ENCODE measurements around the gene BATF3.

Gene BATF3

GRCh38 chr1:212686591-212686990 lies 13.0 kb downstream of the BATF3 start:
- H3K27ac ChIP-seq = no peak overlapping the region
- TF ChIP-seq, protein P1, sequence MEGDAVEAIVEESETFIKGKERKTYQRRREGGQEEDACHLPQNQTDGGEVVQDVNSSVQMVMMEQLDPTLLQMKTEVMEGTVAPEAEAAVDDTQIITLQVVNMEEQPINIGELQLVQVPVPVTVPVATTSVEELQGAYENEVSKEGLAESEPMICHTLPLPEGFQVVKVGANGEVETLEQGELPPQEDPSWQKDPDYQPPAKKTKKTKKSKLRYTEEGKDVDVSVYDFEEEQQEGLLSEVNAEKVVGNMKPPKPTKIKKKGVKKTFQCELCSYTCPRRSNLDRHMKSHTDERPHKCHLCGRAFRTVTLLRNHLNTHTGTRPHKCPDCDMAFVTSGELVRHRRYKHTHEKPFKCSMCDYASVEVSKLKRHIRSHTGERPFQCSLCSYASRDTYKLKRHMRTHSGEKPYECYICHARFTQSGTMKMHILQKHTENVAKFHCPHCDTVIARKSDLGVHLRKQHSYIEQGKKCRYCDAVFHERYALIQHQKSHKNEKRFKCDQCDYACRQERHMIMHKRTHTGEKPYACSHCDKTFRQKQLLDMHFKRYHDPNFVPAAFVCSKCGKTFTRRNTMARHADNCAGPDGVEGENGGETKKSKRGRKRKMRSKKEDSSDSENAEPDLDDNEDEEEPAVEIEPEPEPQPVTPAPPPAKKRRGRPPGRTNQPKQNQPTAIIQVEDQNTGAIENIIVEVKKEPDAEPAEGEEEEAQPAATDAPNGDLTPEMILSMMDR (conservative IDR thresholded peaks at IDR 0.05) = no peak
- no peak for TF ChIP-seq ZFX (IDR thresholded peaks at IDR 0.05)

DNA sequence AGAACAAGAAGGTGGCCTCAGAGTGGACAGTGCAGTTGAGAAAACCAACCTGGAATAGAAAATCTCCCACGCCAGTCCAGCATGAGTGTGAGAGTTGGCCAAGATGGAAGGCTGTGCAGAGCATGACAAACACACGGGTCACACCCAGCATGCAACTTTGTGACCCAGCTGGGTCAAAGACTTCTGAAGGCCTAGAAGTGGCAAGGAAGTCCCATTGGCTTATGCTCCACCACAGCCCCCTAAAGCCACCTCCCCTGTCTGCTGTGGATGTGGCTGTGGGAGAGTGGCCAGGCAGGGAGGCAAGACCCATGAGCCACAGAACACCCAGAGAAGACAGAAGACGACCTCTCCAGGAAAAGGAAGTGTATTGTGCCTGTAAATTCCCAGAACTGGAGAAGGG lies 13.6 kb downstream of the BATF3 start:
- no peak for TF ChIP-seq ZFX (IDR thresholded peaks at IDR 0.05)
- TF ChIP-seq, protein P1 (conservative IDR thresholded peaks at IDR 0.05) = no peak
- H3K27ac ChIP-seq = no peak overlapping the region

DNA sequence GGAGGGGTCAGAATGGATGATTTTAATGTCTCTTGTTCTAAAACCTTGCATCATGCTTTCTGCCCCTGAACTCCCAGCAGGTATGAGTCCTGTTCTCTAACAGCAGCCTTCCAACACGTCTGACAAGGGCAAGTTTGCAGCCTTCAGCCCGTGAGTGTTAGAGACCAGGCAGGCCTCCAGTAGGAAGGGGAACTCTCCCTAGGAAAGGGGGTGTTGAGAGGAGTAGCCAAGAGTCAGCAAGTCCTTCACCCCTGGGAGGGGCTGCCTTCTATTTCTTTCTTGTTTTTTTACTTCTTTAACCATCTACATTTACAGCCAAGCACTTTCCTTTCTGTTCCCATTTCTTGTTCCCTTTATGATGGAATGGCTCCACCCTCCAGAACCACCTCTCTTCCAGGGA lies 14.2 kb downstream of the BATF3 start:
- TF ChIP-seq, protein P1 (conservative IDR thresholded peaks at IDR 0.05) = no peak
- no peak for TF ChIP-seq ZFX (IDR thresholded peaks at IDR 0.05)
- no peak overlapping the region for H3K27ac ChIP-seq

- no peak for TF ChIP-seq ZFX (IDR thresholded peaks at IDR 0.05)
- TF ChIP-seq, protein P1 (conservative IDR thresholded peaks at IDR 0.05) = no peak
- no peak overlapping the region for H3K27ac ChIP-seq
These were observed 15.0 kb downstream of the BATF3 start for GRCh38 chr1:212684521-212685090.

DNA sequence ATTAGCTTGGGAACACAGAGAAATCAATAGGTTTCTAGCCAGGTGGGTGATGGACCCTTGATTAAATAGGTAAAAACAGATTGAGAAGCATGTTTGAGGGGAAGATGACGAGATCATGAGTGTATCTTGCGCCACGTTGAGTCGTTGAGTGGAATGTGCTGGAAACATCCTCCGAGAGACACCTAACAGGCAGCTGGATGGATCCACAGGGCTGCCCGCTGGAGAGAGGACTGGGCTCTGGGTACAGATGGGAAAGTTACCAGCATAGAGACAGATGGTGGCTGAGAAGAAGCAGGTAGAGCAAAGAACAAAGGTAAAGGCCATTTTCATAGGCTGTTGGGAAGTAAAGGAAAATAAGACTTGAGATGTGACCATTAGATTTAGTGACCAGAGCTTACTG lies 15.6 kb downstream of the BATF3 start:
- no peak overlapping the region for H3K27ac ChIP-seq
- TF ChIP-seq ZFX (IDR thresholded peaks at IDR 0.05) = no peak
- TF ChIP-seq, protein P1 (conservative IDR thresholded peaks at IDR 0.05) = no peak

DNA sequence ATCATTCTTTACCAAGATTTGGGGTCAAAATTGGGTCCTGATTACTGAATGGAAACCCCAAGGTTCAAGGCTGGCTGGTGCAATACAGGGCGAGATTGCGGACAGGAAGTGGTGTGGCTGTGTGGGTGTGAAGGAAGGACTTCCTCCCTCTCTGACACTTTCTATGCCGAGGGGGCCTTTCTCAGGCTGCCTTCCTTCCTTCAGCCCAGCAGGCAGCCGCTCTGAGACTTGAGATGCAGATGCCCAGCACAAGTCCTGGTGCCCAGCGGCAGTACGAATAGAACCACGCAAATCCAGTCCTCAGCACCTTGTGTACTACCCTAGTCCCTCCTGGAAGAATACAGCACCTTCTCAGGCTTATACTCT lies 16.3 kb downstream of the BATF3 start:
- no peak overlapping the region for H3K27ac ChIP-seq
- TF ChIP-seq, protein P1 (conservative IDR thresholded peaks at IDR 0.05) = no peak
- no peak for TF ChIP-seq ZFX (IDR thresholded peaks at IDR 0.05)

GRCh38 chr1:212680680-212681389 lies 18.8 kb downstream of the BATF3 start:
- no peak overlapping the region for H3K27ac ChIP-seq
- no peak for TF ChIP-seq ZFX (IDR thresholded peaks at IDR 0.05)
- TF ChIP-seq, protein P1 (conservative IDR thresholded peaks at IDR 0.05) = no peak

All from C4-2B (cell line).